SK-N-SH (cell line): ENCODE measurements around the gene MIDN. TPM values are rescaled to one million over a fixed set of nuclear protein-coding genes. Genes with fewer than 3 reads are reported as not detected.

Experiments
- CTCF ChIA-PET: fragments of 300-600, 350-600 bp; formaldehyde crosslinking; extraction: SDS; loops from one replicate; lab custom pipeline; 2021; lab: Yijun Ruan, JAX
- POLR2A ChIA-PET: fragments of 350-600 bp; sonication (Branson Sonifier 250); formaldehyde crosslinking; extraction: SDS; loops from one replicate; lab custom pipeline; 2020; ENCODE audit warnings: antibody characterized with exemption, inconsistent platforms; lab: Yijun Ruan, JAX
- DNase-seq: peaks from one replicate; pipeline ENCODE4 v3.0.0; 2012
- H2AFZ ChIP-seq: fragments of 200-600 bp; sonication (generic); 2 replicates; pipeline ENCODE4 v1.8.1; 2016; ENCODE audit warnings: antibody characterized with exemption, mild to moderate bottlenecking, low read depth
- H3F3A ChIP-seq: fragments of 200-600 bp; sonication (generic); replicated peaks from 2 replicates; pipeline ENCODE3; 2016; ENCODE audit warnings: antibody characterized with exemption, mild to moderate bottlenecking; ENCODE audit not compliant: insufficient read depth
- H3K27ac ChIP-seq, 2 experiments: fragments of 200-500 bp in 1 of 2; fragments of 200-600 bp in 1 of 2; sonication (Bioruptor generic) in 1 of 2; sonication (generic), shearing (Covaris generic) in 1 of 2; 2 replicates each; pipeline versions ENCODE4 v1.5.1 to v1.6.1; 2014 to 2016; ENCODE audit warnings: low read depth in 2 of 2, inconsistent platforms in 1 of 2, low read length in 1 of 2, mild to moderate bottlenecking in 1 of 2, mixed read lengths in 1 of 2
- H3K27me3 ChIP-seq: fragments of 200-600 bp; sonication (generic), shearing (Covaris generic); 2 replicates; pipeline ENCODE4 v1.6.1; 2016; ENCODE audit warnings: mixed run types; ENCODE audit not compliant: insufficient read depth
- H3K36me3 ChIP-seq, 2 experiments: fragments of 200-500 bp in 1 of 2; fragments of 200-600 bp in 1 of 2; sonication (Bioruptor generic) in 1 of 2; sonication (generic) in 1 of 2; replicated peaks in 1 of 2; 2 replicates each; pipeline versions ENCODE3 to v1.5.1; 2014 to 2016; ENCODE audit warnings: low read length in 1 of 2, mild to moderate bottlenecking in 1 of 2; ENCODE audit not compliant: insufficient read depth in 2 of 2, control insufficient read depth in 1 of 2
- H3K4me1 ChIP-seq, 2 experiments: fragments of 200-500 bp in 1 of 2; fragments of 200-600 bp in 1 of 2; sonication (Bioruptor generic) in 1 of 2; sonication (generic), shearing (Covaris generic) in 1 of 2; 2 replicates each; pipeline versions ENCODE4 v1.5.1 to v1.6.1; 2014 to 2016; ENCODE audit warnings: low read depth in 1 of 2, low read length in 1 of 2, mixed run types in 1 of 2; ENCODE audit not compliant: insufficient read depth in 2 of 2, control insufficient read depth in 1 of 2
- H3K4me2 ChIP-seq: fragments of 200-600 bp; sonication (generic), shearing (Covaris generic); 2 replicates; pipeline ENCODE4 v1.6.1; 2017; ENCODE audit warnings: mixed run types
- H3K4me3 ChIP-seq, 2 experiments: fragments of 200-500 bp in 1 of 2; fragments of 200-600 bp in 1 of 2; sonication (Bioruptor generic) in 1 of 2; sonication (generic), shearing (Covaris generic) in 1 of 2; 2 replicates each; pipeline versions ENCODE4 v1.5.1 to v1.8.1; 2014 to 2016; ENCODE audit warnings: low read depth in 2 of 2, inconsistent platforms in 1 of 2, low read length in 1 of 2, mild to moderate bottlenecking in 1 of 2, mixed read lengths in 1 of 2, moderate library complexity in 1 of 2
- H3K79me2 ChIP-seq: fragments of 200-600 bp; sonication (generic); 2 replicates; pipeline ENCODE4 v1.8.1; 2017; ENCODE audit warnings: mild to moderate bottlenecking; ENCODE audit not compliant: insufficient read depth
- H3K9ac ChIP-seq: fragments of 200-600 bp; sonication (generic); 2 replicates; pipeline ENCODE4 v1.6.1; 2017; ENCODE audit warnings: mixed run types
- H3K9me2 ChIP-seq: fragments of 200-600 bp; sonication (generic); 2 replicates; pipeline ENCODE4 v1.6.1; 2017; ENCODE audit warnings: mixed run types
- H3K9me3 ChIP-seq: fragments of 200-600 bp; sonication (generic); 2 replicates; pipeline ENCODE4 v1.6.1; 2017; ENCODE audit warnings: mixed run types, mild to moderate bottlenecking, moderate library complexity
- H4K20me1 ChIP-seq: fragments of 200-600 bp; sonication (generic); 2 replicates; pipeline ENCODE4 v1.6.1; 2017; ENCODE audit warnings: mild to moderate bottlenecking, mixed run types; ENCODE audit not compliant: insufficient read depth
- CHD2 ChIP-seq: fragments of 150-350 bp; IDR thresholded peaks from 2 replicates; pipeline ENCODE4 v1.6.1; 2018; ENCODE audit warnings: low read length; ENCODE audit not compliant: partially characterized antibody
- EP300 ChIP-seq, 2 experiments: IDR thresholded peaks; 2 replicates each; pipeline versions ENCODE4 v1.4.0 to v1.6.1; 2012; ENCODE audit warnings: borderline replicate concordance in 1 of 2, low read depth in 1 of 2, low read length in 1 of 2
- FOSL2 ChIP-seq: IDR thresholded peaks from 2 replicates; pipeline ENCODE4 v1.4.0; 2012; ENCODE audit warnings: low read depth, mild to moderate bottlenecking, moderate library complexity, borderline replicate concordance
- FOXM1 ChIP-seq: IDR thresholded peaks from 2 replicates; pipeline ENCODE4 v1.4.0; 2012; ENCODE audit warnings: low read depth, mild to moderate bottlenecking
- JUND ChIP-seq: IDR thresholded peaks from 2 replicates; pipeline ENCODE4 v1.4.0; 2012
- MXI1 ChIP-seq: IDR thresholded peaks from 2 replicates; pipeline ENCODE4 v1.6.1; 2012; ENCODE audit warnings: mild to moderate bottlenecking, low read depth, low read length, improper control_type of control experiment
- NFIC ChIP-seq: IDR thresholded peaks from 2 replicates; pipeline ENCODE4 v1.4.0; 2012; ENCODE audit warnings: borderline replicate concordance
- POLR2AphosphoS5 ChIP-seq: IDR thresholded peaks from 2 replicates; pipeline ENCODE4 v1.6.1; 2012; ENCODE audit warnings: low read depth, low read length
- RAD21 ChIP-seq: IDR thresholded peaks from 2 replicates; pipeline ENCODE4 v1.6.1; 2012; ENCODE audit warnings: mild to moderate bottlenecking, low read length
- RFX5 ChIP-seq: IDR thresholded peaks from 2 replicates; pipeline ENCODE4 v1.6.1; 2012; ENCODE audit warnings: mild to moderate bottlenecking, improper control_type of control experiment, low read length
- RXRA ChIP-seq: IDR thresholded peaks from 2 replicates; pipeline ENCODE4 v1.4.0; 2012; ENCODE audit warnings: low read depth, mild to moderate bottlenecking, borderline replicate concordance
- TEAD4 ChIP-seq: IDR thresholded peaks from 2 replicates; pipeline ENCODE4 v1.4.0; 2012; ENCODE audit warnings: mild to moderate bottlenecking, borderline replicate concordance; ENCODE audit not compliant: insufficient read depth
- WGBS: methylation state at CpG from one replicate; pipeline ENCODE4 v1.1.6; 2017; ENCODE audit warnings: low lambda C conversion rate; 5-methylcytosine and 5-hydroxymethylcytosine counted together
- polyA plus RNA-seq, 3 experiments: library from polyadenylated mRNA; depleted of rRNA; stranded (reverse); fragments of >200 nt; gene quantifications; 2 replicates each; pipeline ENCODE4 v1.2.3, GENCODE V29; 2012
- TF ChIP-seq, protein P1 (sequence below): IDR thresholded peaks from 2 replicates; pipeline ENCODE4 v1.4.0; 2012; ENCODE audit warnings: low read depth
- TF ChIP-seq, protein P2 (sequence below): IDR thresholded peaks from 2 replicates; pipeline ENCODE4; 2012
- TF ChIP-seq, protein P3 (sequence below): IDR thresholded peaks from 2 replicates; pipeline ENCODE4 v1.6.1; 2012; ENCODE audit warnings: mild to moderate bottlenecking, low read depth, low read length, moderate library complexity
- TF ChIP-seq, protein P4 (sequence below): fragments of 150-350 bp; IDR thresholded peaks from 2 replicates; pipeline ENCODE4 v1.6.1; 2016; ENCODE audit warnings: mild to moderate bottlenecking, low read depth, low read length

MIDN gene
- polyA plus RNA-seq, 1 of the 3 experiments (the other 2 are of a cell fraction), result 13.9 TPM

DNA sequence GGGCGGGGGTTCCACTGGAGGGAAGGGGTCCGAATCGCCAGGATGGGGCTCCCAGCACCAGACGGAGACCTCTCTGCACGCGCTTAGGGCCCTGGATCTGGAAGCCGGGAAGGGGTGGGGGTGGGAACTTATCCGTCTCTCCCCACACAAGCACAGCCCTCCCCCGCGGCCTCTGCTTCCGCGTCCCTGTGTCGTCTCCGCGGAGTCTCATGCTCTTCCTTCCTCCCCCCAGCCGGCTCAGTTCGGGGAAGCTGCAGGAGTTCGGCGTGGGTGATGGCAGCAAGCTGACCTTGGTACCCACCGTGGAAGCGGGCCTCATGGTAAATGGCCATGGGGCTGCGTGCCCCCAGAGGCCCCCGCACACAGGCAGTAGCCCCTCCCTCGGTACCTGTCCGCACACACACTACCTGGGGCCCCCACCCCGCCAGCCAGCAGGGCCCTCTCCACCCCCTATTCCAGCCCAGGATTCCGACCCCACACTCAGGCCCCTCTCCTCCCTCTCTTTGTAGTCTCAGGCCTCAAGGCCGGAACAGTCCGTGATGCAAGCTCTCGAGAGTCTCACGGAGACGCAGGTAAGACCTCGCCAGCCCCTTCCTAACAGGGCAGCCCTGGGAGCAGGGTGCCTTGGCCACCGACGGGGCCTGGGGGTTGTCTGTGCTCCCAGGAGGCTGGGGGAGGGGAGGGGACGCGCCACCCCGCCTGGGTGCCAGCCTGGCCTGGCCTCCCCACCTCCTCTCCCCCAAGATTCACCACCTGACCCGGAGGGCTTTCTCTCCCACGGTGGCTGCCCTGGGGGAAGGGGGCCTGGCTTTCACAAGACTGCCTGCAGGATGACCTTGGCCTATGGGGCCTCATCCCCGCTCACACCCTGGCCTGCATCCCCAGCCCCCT is 3.2 kb downstream of the MIDN start:
- H3F3A ChIP-seq, result peaks cover 44% of the 10 kb centered on the region
- H3K4me1 ChIP-seq, result peaks cover 22 to 26% of the 10 kb centered on the region in 2 experiments; a peak in 3 of 4 replicates
- H3K4me3 ChIP-seq, result peak overlapping the region; percentile 79 to 86
- H3K79me2 ChIP-seq, result peaks cover 75% of the 10 kb centered on the region
- POLR2A ChIA-PET, result interaction anchor here (0.9 to 1.3 kb wide), 3 partner anchors 10 to 17 kb away, joined by 3 to 5 read pairs (median 4); partner anchors contain the start of gene CIRBP
- no peak overlapping the region for H2AFZ ChIP-seq
- CTCF ChIA-PET, result interaction anchor here (7.8 to 18.6 kb wide), 2 partner anchors 9 to 14 kb away, joined by 99 to 594 read pairs; partner anchors contain the start of gene ATP5F1D
- peak overlapping the region; percentile 99 for H3K4me2 ChIP-seq
- peaks cover 30 to 41% of the 10 kb centered on the region in 2 experiments for H3K36me3 ChIP-seq
- TF ChIP-seq CHD2 (peak; percentile 2), POLR2AphosphoS5 (no peak), RFX5 (no peak), FOXM1 (no peak), NFIC (no peak), MXI1 (peak; percentile 30; the same call in 1 of the 2 replicates)
- TF ChIP-seq, protein P1, sequence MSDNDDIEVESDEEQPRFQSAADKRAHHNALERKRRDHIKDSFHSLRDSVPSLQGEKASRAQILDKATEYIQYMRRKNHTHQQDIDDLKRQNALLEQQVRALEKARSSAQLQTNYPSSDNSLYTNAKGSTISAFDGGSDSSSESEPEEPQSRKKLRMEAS, result peak; percentile 0; the same call in 1 of the 2 replicates
- TF ChIP-seq, protein P2, sequence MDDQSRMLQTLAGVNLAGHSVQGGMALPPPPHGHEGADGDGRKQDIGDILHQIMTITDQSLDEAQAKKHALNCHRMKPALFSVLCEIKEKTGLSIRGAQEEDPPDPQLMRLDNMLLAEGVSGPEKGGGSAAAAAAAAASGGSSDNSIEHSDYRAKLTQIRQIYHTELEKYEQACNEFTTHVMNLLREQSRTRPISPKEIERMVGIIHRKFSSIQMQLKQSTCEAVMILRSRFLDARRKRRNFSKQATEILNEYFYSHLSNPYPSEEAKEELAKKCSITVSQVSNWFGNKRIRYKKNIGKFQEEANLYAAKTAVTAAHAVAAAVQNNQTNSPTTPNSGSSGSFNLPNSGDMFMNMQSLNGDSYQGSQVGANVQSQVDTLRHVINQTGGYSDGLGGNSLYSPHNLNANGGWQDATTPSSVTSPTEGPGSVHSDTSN, result 0 out of 2 replicates have a peak, but pooled peaks have one; percentile 1
- DNase-seq, result peak; percentile 65
- no peaks in the 10 kb centered on the region for H3K27me3 ChIP-seq
- H3K9me2 ChIP-seq, result no peaks in the 10 kb centered on the region
- peak overlapping the region; percentile 98 for H3K9ac ChIP-seq
- H3K9me3 ChIP-seq, result no peaks in the 10 kb centered on the region
- 0% methylated on average over 13 of the region's 41 CpGs for WGBS
- H4K20me1 ChIP-seq, result peaks cover 47% of the 10 kb centered on the region
- peak overlapping the region; percentile 95 to 99 for H3K27ac ChIP-seq

DNA sequence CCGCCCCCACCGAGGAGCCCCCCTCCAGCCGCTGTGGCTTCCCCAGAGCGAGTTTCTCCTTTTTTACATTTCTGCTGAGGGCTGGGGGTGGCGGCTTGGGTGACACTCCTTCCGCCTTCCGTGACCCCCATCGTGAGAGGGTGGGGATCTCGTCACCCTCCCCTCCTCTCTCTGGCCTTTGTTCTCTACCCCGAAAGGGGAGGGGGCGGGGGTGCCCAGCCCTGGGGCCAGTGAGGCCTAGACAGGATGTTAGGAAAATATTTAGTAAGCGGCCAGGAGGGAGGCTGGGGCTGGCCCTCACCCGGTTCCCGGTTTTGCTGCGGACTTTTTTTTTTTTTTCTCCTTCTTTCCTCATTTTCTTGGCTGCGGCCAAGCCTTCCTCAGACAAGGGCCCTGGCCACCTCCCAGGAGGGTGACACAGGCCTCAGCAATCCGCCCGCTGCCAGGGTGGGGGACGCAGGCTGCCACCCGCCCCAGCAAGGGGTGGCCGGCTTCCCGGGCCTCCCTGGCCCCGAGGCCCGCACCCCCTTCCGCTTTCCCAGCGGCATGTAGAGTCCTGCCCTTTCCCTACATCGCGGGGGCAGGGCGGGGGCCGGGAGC is 3.9 kb downstream of the MIDN start:
- Histone ChIP-seq H3K9me2 (no peaks in the 10 kb centered on the region), H3K36me3 (peaks cover 37 to 45% of the 10 kb centered on the region in 2 experiments), H3K4me2 (peak overlapping the region; percentile 99), H3K27me3 (no peaks in the 10 kb centered on the region), H3K27ac (peak overlapping the region; percentile 95 to 99), H3K79me2 (peaks cover 77% of the 10 kb centered on the region), H2AFZ (no peak overlapping the region), H3K4me1 (peaks cover 21 to 26% of the 10 kb centered on the region in 2 experiments; a peak in 3 of 4 replicates), H3K4me3 (peak overlapping the region; percentile 79 to 86), H3K9me3 (no peaks in the 10 kb centered on the region), H3K9ac (peak overlapping the region; percentile 98), H4K20me1 (peaks cover 54% of the 10 kb centered on the region), H3F3A (peaks cover 51% of the 10 kb centered on the region)
- 4% methylated on average over 17 of the region's 30 CpGs for WGBS
- peak; percentile 55 for DNase-seq
- ChIA-PET POLR2A (interaction anchor here (0.9 to 1.9 kb wide), 8 partner anchors 8 to 21 kb away, joined by 3 to 32 read pairs (median 4); partner anchors contain the start of genes ATP5F1D and CIRBP), CTCF (interaction anchor here (0.8 to 18.6 kb wide), 6 partner anchors 10 to 139 kb away, joined by 3 to 594 read pairs (median 4); partner anchors contain the start of genes ATP5F1D and CIRBP)
- TF ChIP-seq RXRA, result peak; percentile 24; the same call in 1 of the 2 replicates
- peak in 1 of 2 experiments; percentile 33; a peak in 1 of 4 replicates for TF ChIP-seq EP300 (IDR thresholded peaks at IDR 0.05; ENCODE audit: borderline replicate concordance in 1 of 2, low read depth in 1 of 2, low read length in 1 of 2)
- TF ChIP-seq, protein P3, sequence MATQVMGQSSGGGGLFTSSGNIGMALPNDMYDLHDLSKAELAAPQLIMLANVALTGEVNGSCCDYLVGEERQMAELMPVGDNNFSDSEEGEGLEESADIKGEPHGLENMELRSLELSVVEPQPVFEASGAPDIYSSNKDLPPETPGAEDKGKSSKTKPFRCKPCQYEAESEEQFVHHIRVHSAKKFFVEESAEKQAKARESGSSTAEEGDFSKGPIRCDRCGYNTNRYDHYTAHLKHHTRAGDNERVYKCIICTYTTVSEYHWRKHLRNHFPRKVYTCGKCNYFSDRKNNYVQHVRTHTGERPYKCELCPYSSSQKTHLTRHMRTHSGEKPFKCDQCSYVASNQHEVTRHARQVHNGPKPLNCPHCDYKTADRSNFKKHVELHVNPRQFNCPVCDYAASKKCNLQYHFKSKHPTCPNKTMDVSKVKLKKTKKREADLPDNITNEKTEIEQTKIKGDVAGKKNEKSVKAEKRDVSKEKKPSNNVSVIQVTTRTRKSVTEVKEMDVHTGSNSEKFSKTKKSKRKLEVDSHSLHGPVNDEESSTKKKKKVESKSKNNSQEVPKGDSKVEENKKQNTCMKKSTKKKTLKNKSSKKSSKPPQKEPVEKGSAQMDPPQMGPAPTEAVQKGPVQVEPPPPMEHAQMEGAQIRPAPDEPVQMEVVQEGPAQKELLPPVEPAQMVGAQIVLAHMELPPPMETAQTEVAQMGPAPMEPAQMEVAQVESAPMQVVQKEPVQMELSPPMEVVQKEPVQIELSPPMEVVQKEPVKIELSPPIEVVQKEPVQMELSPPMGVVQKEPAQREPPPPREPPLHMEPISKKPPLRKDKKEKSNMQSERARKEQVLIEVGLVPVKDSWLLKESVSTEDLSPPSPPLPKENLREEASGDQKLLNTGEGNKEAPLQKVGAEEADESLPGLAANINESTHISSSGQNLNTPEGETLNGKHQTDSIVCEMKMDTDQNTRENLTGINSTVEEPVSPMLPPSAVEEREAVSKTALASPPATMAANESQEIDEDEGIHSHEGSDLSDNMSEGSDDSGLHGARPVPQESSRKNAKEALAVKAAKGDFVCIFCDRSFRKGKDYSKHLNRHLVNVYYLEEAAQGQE, result peak; percentile 30; the same call in 1 of the 2 replicates
- TF ChIP-seq, protein P4, sequence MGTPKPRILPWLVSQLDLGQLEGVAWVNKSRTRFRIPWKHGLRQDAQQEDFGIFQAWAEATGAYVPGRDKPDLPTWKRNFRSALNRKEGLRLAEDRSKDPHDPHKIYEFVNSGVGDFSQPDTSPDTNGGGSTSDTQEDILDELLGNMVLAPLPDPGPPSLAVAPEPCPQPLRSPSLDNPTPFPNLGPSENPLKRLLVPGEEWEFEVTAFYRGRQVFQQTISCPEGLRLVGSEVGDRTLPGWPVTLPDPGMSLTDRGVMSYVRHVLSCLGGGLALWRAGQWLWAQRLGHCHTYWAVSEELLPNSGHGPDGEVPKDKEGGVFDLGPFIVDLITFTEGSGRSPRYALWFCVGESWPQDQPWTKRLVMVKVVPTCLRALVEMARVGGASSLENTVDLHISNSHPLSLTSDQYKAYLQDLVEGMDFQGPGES, result no peak
- 0 out of 2 replicates have a peak, but pooled peaks have one; percentile 17 for TF ChIP-seq FOXM1
- peak; percentile 52 for TF ChIP-seq JUND
- peak; percentile 51; the same call in 1 of the 2 replicates for TF ChIP-seq FOSL2
- TF ChIP-seq RAD21, result no peak
- TF ChIP-seq TEAD4, result peak; percentile 31; the same call in 1 of the 2 replicates
- TF ChIP-seq, protein P1, result peak; percentile 8; the same call in 1 of the 2 replicates
